Activated CD4-positive, alpha-beta T cell treated with anti-CD3 and anti-CD28 coated beads, Interleukin-2, amount 50 U/mL, for 16 hours (primary cell): Measurements from ENCODE around the gene NCAM1.

Experiments
- DNase-seq: peaks from one replicate; pipeline ENCODE4 v3.0.0-alpha.2; 2020

NCAM1 gene

DNA sequence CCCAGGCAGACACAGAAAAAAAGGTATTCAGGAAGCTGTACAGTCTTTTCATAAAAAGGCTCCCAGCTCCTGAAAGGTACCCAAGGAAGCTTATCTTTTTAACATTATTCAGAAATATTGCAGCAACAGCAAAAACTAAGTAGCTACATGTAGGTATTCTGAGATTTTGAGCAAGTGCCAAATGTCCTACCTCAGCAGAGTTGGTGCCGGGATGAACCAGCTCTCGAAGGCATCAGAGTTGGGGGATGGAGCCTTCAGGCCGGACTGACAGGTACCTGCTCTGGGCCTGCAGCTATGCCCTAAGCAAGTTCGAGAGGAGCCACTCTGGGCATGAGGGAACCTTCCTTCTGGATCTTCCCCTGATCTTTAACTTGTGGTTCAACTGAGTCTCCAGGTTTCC lies 276.0 kb downstream of the NCAM1 start:
- DNase-seq, result no peak

DNA sequence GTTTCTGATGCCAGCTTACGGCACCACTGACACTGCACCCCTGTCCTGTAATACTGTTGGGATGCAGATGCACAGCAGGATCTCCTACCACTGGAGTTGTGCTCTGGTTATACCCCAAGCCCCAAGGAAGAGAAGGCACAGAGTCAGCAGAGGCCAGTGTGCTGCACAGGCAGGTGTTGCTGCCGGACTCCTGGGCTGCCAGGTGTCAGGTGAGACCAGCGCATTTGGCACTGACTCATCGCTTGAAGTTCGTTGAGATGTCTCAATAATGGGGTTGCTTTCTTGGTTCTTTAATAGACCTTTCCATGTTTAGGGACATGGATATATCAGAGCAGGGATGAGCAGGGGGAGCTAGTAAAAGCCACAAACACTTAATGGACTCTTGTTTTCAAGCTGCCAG lies 277.5 kb downstream of the NCAM1 start:
- no peak for DNase-seq

DNA sequence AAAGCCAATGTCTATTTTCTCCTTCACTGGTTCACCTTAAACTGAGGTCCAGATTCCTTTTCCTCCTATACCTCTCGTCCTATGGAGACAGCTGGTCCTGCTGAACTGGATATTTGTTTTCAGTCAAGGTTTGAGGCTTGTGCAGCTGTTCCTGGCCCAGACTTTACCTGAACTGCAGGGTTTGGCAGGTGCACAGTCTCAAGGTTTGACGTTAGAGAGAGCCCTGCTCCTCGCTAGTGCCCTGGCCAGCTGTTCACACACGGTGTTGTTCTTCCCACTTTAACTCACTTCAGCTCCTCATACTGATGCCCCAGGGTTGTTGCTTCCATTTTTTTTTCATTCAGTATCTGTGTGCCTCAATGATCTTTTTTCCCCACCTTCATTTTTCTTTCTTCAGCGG lies 279.2 kb downstream of the NCAM1 start:
- DNase-seq, result no peak

DNA sequence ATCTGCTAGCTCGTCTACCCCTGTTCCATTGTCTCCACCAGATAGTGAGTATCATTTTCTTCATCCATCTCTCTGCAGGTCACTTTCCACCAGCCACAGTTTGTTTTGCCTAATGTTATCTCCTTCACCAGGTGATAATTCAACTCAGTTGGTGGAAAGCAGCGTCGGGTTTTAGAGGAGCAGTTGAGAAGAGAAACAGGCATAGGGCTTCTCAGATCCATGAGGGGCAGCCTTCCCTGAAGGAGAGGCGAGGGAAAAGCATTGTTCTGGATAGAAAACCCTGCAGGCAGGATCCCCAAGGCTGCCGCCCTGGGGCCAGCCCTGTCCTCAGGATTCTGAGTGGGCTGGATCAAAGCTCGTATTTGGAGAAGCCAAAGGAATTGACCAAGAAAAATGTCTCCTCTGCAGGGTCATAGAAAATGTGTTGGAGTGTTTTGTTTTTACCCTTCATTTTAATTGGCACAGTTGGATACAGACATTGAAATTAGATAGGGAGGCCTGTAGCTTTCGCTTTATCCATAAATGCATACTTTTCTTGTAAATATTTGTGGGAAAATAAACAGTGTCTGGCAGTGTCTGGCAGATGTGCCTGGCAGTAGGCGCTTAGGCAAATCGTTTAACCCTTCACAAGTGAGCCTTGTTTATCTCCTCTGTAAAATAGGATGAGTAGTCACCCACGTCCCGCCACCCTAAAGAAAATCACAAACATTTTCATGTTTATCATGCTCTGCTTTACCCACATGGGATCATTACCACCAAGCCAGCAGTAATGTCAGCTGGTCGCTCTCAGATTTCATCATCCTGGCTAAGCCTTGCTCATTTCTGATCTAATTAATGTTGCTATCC lies 279.8 kb downstream of the NCAM1 start:
- no peak for DNase-seq

DNA sequence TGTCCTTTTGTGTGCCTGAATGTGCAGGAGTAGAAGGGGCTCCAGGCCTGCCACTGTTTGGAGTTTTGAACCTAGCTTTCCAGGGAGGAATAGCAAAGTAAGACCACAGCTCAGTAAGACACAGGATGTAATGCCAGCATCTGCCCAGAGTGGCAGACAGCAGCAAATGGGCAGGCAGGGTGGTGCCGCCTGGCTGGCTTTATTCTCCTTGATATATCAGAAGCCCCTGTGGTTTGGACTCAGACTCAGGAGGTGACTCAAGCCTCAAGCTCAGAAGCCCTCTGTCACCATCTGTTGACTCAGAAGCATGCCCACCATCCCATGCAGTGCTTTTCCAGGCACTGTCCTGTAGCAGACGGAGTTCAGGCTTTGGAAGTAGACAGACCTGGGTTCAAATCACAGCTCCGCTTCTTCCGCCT lies 280.4 kb downstream of the NCAM1 start:
- DNase-seq, result no peak

DNA sequence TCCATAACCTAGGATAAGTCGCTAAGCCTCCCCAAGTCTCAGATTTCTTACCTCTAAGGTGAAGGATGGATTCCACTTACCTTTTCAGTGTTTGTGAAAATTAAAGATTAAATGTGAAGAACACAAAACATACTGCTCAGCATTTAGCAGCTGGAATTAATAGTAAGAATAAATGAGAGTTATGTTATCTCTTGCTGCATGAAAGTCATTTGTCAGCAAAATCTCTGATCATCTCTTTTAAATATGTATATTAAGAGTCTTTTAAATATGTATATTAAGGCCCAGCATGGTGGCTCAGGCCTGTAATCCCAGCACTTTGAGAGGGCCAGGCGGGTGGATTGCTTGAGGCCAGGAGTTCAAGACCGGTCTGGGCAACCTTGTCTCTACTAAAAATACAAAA lies 280.8 kb downstream of the NCAM1 start:
- DNase-seq, result no peak

DNA sequence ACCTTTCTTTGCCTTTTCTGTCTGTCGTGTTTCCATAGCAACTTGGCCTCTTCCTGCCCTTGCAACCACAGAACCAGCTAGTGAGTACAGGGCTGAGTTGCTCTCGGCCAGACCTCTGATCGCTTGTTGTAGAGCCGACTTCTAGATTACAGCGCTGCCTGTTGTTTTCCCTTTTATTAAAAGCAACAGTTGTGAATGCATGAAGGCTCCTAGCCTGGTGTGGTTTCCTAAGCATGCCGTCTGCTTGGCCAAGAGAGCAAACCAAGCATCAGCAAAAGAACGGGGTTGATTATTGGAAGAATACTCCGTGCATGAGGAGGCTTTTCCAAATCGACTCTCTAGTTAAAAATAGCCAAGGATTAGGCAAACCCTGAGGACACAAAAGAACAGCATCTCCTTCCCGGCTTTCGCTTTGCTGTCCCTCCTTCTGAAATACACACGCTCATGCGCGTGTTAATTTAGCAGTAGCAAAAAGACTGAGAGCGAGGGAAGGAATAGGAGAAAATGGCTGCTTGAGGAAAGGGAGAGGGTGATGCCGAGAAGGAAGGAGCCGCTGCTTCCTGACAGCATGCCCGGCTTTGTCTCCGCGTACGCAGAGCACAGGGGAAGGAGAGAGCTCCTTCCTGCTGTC lies 281.7 kb downstream of the NCAM1 start:
- peak; percentile 70 for DNase-seq

DNA sequence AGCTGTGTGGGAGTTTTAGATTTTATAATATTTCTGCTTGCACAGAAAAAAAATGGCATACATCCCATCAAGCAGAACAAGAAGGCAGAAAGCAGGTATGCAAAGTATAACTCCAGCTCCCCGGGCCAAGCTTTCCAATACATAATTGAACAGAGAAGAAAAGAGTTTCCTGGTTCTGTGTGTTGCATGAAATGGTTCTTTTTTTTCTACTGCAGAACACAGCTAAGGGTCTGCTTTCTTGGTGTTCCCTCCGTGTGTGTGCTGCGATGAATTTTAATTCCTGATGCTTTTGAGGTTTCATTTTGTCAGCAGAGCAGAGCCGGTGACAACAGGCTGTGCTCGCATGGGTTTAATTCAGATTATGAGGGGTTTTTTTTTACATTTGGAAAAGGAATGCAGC lies 282.5 kb downstream of the NCAM1 start:
- DNase-seq, result no peak

DNA sequence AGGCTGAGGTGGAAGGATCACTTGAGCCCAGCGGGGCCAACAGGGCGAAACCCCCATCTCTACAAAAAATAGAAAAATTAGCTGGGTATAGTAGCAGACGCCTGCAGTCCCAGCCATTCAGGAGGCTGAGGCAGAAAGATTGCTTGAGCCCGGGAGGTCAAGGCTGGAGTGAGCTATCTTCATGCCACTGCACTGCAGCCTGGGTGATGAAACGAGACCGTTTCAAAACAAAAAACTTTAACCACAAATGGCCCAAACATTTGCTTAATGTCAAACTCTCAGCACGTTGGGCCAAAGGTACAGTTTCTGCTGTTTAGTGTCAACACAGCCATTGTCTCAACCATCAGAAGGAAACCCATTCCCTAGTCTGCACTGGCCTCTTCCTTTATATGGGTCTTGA lies 284.0 kb downstream of the NCAM1 start:
- DNase-seq, result no peak

DNA sequence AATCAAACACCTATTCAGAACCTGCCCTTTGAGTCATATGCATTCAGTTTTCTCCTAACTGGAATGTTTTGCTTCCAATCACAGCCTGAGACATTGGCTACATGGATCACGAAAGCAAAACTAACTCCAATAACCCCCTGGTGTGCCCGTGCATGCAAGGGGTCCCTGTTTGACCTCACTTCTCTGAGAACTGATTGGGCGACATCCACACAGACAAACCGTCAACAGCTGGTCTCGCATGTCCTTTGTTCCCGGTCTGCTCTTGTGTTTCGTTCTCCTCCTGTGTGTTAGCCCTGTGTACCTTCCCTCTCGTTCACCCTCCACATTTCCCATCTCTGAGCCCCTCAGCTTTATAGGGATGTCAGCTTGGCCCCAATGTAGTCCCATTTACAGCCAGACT lies 286.0 kb downstream of the NCAM1 start:
- DNase-seq, result no peak

DNA sequence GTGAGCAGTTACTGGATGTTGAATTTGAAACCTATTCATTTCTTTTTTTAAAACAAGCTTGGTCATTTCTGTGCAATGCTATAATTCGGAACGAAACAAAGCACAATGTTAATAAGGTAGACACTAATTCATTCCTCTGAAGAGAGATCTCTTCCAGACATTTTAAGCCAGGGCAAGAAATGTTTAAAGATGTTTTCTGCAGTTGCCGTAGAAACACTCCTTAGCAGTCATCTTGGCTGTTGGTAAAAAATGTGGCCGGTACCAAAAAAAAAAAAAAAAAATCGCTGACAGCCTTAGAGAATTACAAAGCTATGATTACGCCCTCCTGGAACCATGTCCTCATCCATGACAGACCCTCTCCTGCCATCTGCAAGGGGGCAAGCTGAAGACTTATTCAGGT lies 286.7 kb downstream of the NCAM1 start:
- DNase-seq, result no peak

DNA sequence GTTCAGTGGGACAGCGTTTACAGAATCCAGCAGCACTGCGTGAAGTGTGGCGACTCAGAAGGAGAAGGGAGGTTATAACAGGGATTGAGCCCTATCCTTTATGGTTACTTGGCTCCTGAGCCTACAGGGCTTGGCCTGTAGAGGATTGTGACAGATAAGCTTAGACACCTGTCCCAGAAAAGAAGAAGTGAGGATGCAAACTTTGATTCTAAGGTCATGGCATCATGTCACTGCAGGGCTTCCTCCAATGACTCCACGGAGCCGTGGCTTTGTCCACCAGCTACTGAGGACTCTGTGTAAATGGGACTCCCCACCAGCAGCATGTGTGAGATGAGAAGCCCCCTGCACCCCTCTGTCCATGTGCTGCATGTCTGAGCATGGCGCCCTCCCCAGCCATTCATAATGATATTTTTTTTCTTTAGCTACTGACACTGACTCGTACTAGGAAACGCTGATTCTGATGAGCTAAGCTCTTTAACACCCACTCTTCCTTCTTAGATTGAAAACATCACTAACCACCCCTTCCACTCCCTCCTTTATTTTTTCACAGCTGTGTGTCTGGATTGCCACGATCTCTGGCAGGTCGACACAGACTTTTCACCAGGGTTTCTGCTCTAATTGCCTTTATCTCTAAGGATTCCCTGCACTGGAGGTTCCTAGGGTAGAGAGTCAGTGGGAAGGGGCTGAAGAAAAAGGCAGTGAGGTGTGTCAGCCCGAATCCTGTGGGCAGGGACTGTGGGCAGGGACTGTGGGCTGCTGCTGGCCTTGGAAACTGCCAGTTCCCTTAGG lies 287.7 kb downstream of the NCAM1 start:
- peak; percentile 12 for DNase-seq

DNA sequence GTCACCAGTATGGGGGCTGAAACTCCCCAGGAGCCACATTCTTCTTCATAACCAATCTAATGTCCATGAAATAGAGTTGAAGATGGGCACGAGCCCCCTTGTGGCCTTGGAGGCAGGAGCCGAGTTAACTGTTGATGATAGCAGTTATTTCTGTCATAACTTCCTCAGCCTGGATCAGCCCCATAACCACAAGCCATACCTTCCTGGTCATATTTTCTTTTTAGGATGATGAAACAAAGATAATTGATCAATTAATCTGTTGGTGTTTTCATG lies 288.2 kb downstream of the NCAM1 start:
- peak; percentile 3 for DNase-seq

DNA sequence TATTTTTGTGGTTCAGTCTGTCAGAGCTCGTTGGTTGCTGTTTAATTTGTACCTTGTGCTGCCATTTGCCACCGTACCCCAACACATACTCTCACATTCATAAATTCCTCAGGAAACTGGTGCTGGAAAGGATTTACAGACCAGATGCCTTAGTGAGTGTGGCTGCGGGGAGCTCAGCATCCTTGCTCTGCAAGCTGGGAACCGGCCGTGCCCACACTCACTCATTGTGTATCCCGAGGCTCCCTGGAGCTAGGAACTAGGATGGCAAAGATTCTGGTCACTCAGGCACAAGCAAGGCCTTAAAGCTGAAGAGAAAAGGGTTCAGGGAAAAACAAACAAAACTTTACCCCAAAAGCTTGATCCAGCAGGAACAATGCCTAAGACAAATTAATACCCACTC lies 288.6 kb downstream of the NCAM1 start:
- DNase-seq, result no peak

DNA sequence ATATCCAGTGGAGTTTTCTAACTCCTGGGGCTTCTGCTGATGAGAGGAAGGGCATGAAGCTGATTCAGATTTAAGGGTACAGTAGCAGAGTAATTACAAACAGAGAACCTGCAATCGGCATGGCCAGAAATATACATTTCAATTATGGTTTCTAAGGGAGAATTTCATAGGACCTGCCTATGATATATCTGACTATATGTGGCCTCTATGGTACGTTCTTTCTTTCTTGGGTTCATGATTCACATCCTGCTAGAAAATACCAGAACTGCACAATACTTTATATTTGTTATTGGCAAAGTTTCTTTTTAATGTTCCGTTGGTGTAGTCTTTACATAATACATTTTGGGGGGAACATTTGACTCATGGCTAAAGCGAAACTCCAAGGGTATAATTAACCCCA lies 290.1 kb downstream of the NCAM1 start:
- DNase-seq, result no peak

DNA sequence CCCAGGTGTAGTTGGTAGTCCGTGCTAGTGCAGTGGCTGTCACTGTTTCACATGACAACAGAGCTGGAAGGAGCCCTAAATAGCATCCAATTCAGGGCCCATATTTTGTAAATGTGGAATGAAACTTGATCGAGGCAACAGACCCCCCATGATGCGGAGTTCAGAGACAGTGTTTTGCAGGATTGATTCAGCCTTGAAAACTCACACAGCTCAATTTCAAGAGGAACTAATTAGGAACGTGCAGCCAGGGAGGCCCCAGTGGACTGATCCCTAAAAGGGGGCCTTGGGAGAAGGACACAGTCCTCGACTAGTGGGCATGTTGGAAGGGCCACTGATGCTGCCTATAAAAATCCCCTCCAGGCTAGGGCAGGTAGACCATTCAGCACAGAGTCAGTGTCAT lies 292.2 kb downstream of the NCAM1 start:
- no peak for DNase-seq

DNA sequence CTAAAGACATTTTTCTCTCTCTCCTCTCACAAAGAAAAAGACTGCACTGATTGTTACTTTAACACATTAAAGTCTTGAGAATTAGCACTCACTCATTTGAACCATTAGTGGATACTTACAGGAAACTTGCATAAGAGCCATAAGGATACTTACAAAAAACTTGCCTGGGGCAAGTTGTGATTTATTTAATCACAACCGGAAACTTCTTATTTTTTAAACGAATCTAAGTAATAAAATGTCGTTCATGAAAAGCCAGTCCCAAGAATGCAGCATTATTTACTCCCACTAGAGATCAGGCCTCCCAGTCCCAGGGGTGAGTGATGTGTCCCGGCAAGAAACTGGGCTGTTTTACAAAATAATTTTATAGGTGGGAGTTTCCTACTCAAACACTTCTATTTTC lies 293.9 kb downstream of the NCAM1 start:
- DNase-seq, result no peak

DNA sequence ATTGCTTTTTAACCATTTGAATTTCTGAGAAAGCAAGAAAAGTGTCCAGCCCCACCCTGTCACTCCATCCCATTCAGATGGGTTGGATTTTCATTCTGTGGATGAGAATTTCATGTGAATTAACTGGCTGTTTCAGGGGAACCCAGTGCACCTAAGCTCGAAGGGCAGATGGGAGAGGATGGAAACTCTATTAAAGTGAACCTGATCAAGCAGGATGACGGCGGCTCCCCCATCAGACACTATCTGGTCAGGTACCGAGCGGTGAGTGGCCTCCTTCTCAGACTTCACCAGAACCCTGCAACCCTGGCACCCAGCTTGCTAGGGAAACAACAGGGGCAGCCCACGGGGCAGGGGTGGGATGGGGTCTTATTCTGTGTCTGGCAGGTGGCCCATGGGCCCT lies 294.5 kb downstream of the NCAM1 start:
- no peak for DNase-seq

DNA sequence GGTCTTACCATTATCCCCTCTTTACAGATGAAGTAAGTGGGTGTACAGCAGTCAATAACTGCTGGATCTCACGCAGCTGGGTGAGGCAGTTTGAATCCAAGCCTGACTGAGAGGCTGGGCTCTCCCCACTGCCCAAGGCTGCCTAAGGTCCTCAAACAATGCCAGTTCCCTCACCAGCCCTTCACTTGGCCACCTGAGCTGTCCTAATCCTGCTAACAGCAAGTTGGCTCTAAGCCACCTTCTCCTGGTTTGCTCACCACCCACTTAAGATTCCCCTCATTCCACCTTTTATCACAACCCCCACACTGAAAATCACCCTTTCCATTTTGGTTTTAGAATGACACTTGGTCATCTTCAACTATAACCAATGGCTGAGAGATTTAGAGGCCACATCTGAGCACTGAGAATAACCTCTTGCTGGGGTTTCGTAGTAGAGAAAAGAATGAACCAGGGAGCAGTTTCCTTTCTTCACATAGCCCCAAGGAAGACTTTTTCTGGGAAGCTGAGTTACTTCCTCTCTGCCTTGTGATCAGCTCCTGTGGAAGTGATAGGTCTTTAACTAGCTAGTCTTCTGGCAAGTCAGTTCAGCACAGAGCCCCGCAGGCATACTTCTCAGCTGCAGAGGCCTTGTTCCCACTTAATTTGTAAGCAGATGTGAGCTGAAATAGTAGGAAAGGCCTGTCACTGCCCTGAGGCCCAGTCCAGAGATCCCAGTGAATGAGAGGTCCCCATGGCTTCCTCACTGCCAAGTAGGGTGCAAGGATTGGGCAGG lies 295.4 kb downstream of the NCAM1 start:
- DNase-seq, result no peak

DNA sequence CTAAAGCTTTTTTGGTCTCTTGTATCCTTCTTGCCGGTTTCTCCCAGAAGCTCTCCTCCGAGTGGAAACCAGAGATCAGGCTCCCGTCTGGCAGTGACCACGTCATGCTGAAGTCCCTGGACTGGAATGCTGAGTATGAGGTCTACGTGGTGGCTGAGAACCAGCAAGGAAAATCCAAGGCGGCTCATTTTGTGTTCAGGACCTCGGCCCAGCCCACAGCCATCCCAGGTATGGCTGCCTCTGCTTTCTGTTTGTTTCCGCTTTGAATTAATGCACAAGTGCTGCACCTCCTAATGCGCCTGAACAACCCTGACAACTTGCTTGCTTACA lies 298.8 kb downstream of the NCAM1 start:
- DNase-seq, result no peak

DNA sequence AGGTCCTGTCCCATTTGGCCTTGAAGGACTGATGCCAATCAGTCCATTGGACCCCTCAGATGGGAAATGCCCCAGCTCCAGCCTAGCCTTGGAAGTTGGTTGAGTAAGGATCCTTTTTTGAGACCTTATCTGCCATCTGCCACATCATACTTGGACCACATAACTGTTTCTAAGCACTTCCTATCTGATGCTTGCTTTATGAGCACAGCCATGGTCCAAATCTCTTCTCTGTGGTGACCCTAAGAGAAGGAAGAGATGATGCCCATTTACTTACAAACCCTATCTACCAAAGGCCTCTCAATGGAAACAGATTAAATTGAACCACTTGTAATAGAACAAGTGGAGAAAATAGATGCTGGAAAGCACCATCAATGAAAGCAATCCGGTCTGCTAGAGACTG lies 299.3 kb downstream of the NCAM1 start:
- DNase-seq, result no peak

DNA sequence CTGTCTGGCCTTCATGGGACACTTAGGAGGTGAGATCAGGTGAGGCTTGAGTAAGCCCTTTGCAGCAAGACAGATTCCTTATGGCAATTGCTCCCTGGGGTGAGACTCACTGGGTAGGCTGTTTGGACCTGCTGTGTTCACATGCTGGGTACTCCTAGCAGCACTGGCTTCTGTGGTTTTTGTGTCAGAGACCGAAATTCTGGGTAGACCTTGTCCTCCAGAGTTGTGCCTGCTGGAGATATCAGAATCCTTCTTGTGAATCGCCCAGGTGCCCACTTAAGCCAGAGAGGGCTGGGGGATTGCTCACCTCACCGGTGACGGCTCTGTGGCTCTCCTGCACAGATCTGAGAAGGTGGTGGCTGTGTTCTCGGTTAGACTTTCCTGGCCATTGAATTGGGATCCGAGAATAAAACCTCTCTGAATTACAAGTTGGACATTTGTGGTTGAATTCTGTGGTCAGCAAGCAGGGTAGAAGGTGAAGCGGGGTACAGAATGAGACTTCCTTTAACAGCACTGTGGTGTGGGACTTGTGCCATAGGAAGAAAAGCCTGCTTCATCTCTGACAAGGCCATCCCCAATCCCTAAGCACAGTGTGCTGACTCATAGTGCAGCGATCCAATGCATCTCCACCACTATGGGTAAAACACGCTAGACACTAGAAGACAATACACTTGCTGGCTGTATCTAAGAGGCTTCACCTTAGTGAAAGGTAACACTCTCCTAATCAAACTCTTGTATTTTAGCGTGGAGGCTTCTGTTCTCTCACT lies 300.7 kb downstream of the NCAM1 start:
- no peak for DNase-seq

DNA sequence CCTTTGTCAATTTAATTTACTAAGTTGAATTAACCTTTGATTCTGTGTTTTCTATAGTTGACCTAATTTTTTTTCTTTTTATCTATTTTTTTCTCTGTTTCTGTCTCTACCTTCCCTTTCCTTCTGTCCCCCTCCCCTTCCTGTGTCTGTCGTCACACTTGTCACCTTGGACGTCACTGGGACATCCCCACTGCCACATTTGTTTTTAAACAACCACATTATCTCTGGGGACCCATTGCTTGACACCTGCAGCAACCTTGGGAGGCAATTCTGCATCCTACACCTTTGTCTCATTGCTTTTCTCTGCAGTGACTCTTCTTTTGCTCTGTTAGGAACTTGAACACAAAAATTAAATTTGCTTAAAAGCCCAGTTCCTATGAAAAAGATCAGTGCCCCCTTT lies 301.4 kb downstream of the NCAM1 start:
- DNase-seq, result no peak
